Stimulated activated CD4-positive, alpha-beta T cell treated with anti-CD3 and anti-CD28 coated beads, Interleukin-15, amount 100 ng/mL, for 1 hour (primary cell): ENCODE results near the gene CDK5RAP2.
"Not testable (repeated sequence)": the region's sequence is repeated elsewhere in the genome, so short reads cannot be mapped to it uniquely, and the experiment has no call there.

Experiments
- DNase-seq, 2 donors: peaks; one replicate each; pipeline ENCODE4 v3.0.0-alpha.2; 2020; ENCODE audit warnings: low read depth in 1 of 2, low spot score in 1 of 2

The CDK5RAP2 gene

DNA sequence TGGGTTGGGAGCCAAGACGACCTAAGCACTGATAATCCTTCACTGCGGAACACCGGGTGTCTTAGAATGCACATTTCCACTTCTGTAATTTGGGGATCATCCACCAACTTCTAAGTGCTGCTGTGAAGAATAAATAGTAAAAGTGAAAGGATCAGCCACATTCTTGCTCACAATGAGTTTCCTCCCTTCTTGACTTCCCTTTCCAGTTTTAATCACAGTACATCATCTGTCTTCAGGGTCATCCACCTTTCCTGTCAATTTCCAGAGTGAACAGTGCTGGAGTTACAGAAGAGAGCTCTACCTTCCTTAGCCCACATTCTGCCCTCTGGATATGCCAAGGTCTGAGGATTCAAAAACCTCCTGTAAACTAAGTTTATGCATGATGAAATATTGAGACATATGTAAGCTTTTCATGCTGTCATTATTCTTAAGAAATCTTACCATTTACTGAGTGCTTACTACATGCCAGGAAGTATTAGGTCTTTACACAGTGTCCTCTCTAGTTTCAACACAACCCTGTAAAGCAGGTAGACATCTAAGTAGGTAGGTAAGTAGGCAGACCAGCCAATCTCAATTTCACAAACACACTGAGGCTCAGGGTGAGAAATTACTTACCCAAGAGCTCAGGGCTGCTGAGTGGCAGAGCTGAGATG is 105.2 kb downstream of the CDK5RAP2 start:
- DNase-seq, result no peak

DNA sequence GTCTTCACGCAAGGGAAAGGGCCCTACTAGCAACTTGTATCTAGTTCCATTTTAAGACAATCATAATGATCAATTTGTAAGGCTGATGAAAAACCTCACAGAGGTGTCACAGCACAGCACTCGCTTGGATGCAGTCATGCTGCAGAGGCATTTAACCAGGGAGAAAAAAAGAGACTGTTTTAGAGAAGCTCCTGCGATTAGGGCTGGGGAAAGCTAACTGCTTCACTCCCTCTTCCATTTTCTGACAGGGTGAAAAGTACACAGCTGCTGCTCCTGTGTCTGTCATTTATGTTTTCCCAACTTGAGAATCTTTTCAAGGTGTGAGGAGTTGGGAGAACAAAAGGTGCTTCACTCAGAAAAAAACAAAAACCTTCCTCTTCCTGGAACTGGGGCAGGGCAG is 106.4 kb downstream of the CDK5RAP2 start:
- DNase-seq, result no peak

DNA sequence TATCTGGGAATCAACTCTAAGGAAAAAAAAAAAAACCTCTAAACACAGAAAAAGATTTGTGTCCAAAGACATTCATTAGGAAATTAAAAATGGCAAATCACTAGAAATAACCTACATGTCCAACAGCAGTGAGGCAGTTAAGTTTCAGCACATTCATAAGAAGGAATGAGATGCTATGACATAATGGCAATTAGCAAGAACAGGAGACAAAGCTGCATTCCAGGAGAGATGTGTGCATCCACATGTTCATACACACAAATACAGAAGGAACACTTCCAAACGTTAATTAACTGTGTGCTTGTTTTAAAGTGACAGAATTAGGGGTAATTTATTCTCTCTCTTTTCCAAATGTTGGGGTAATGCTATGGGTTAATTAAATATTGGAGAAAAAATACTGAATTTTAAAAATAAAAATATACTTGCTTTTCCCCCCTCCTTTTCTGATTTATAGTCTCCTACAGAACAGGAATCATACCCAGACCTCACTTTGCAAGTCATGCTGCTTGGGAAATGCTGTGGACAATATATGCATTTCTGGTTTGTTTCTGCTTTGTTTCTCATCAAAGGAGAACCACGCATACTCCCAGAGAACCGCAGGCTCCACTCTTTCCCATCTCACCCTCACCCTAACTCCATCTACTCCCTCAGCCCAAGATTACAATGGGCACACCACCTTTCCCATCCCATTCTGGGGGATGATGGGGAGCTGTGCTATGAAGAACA is 114.1 kb downstream of the CDK5RAP2 start:
- no peak for DNase-seq

DNA sequence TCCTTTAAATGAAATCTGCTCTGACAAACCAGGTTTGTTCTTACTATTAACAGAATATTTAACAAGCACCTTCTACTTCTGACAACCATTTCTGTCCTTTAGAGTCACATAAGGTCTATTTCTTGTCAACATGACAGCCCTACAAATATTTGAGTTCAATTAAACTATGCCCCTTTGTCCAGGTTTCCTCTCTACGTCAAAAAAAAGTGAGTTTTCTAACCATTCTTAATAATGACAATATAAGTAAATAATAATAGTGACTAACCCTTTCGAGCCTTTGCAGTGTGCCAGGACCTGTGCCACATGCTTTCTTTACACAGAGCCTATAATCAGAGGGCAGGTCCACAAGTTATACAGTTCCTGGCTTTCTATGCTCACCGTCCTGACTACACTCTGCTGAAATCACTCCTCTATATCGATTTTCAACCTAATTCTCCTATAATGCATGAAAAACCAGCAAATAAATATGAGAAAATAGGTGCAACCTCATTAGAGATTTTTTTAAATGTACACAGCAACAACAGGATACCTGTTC is 115.0 kb downstream of the CDK5RAP2 start:
- DNase-seq, result no peak

DNA sequence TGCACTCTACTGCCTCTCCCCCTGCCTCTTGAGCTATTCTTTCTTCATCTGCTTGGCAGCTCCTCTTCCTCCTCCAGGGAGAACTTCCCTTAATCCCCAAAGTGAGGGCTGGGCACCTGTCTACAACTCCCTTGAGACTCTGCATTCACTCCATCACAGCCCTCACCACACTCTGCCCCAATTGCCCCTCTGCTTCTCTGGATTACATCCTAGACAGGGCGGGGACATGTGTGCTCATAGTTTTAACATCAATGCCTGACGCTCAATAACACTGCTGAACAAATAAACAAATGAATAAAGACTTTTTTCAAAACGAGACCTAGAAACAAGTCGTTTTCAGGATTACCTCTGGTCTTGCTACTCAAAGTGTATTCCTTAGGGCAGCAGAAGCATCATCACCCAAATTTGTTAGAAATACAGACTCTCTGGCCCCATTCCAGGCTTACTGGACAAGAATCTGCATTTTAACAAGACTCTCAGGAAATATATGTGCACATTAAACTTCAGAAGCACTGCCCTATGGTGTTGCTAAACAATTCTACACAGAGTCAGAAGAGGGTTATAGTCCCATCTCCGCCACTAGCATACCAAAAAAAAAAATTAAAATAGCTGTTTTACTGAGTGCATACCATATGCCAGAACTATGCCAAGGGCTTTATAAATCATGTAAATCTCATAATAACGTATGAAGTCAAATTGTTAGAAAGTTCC is 115.6 kb downstream of the CDK5RAP2 start:
- DNase-seq, result no peak

DNA sequence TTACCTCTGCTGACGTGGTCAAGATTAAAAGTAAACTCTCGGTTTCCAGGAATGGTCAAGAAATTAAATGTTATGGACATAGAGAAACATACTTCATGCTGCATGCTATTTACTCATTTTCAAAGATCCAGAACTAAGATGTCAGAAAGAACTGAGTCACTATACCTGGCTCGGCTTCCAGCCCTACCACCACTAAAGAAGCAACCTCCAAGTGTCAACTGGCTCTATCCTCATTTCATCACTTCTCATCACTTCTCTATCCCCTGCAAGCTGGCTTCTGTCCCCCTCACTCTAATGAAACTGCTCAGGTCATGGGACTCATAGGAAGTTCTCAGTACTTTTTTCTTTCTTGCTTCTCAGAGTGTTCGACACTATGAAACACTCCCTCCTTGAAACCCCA is 116.2 kb downstream of the CDK5RAP2 start:
- DNase-seq, result no peak

DNA sequence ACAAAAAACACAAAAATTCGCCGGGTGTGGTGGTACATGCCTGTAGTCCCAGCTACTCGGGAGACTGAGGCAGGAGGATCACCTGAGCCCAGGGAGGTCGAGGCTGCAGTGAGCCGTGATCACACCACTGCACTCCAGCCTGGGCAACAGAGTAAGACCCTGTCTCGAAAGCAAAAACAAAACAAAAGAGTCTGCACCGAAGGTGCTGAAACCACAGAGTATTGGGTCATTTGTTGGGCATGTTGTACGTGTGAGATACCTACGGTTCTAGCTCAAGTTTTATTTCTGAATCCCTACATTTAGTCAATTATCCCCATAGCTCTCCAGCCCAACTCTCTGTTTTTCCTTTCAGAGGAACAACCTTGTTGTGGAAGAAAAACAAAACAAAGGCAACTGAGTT is 118.3 kb downstream of the CDK5RAP2 start:
- DNase-seq, result not testable (repeated sequence)

DNA sequence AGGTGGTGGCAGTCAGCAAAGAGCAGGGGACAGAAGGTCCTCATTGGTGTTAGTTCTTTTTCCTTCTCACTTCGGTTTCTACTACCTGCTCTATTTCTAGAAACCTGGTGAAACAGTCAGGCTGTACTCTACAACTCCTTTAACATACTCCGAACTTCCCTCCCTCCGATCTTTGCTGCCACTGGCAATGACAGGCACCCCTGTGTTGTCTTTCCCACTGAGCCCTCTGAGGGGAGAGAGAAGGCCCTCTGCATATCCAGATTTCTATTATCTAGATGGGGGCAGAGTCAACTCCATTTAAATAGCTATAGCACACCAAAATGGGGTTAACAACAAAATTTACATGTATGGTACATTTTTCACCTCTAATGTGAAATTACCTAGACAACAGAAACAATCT is 123.7 kb downstream of the CDK5RAP2 start:
- no peak for DNase-seq

DNA sequence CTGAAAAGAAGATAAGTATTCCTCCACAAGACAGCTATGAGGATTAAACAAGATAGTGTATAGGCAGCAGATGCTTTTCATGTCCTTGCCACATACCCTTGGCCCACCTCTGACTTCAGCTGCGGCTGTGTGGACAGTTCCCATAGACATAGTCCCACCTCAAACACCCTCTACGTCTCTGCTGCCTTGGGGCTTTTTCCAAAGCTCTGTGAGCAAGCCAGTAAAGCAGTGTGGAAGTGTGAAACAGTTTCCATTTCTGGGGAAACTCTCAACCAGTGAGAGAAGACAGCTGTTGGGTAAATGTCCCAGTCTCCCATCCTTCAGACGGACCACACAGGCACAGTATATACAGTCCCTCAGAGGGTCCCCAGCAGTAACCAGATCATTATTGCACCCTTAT is 125.5 kb downstream of the CDK5RAP2 start:
- no peak for DNase-seq

DNA sequence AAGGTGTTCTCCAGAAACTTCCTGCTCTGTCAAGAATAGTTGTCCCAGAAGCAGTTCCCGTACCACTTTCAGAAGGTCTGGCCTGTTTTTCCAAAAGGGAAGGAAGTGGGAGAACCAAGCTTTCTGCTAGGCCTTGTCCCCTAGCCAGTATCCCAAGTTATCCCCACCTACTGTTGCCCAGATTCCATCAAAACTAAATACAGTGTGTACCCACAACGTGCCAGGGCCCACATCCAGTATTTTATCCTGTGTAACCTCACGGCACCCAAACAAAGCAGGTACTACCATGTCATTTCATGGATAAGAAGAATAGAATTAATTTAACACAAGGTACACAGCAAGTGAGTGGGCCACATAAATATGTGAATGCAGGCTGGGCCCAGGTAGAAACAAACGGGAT is 126.2 kb downstream of the CDK5RAP2 start:
- no peak for DNase-seq

DNA sequence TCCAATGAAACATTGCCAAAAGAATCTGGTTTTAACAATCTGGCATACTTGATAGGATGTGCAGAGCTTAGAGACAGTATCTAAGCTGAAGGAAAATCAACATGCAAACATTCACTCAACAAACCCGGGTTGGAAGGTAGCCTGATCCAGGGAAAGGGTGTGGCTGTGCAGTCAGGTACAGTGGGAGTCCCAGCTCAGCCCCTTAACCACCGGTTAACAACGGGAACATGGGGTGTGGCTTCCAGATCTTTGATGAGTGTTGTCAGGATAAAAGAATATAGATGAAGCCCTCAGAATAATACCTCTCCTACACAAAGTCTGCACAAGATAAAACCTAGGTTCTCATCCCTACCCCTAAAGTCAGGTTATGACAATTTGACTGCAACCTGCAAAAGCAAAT is 127.3 kb downstream of the CDK5RAP2 start:
- no peak for DNase-seq

DNA sequence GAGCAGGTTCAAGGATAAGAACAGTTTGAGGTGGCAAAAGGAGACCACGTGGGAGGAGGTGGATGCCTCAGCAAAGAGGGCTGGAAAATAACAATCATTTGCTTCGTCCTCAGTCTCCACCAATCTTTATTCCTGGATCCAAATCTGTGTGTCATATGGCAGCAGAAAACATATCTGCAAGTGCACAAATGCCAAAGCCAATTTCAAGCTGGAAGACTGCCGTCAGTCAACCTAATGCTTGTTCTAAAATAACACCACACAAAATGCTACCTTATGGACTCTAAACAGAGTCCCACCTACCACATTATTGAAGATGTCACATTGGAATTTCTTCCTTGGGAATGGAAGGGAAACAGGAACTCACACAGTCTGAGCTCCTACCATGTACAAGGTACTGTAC is 129.1 kb downstream of the CDK5RAP2 start:
- no peak for DNase-seq

DNA sequence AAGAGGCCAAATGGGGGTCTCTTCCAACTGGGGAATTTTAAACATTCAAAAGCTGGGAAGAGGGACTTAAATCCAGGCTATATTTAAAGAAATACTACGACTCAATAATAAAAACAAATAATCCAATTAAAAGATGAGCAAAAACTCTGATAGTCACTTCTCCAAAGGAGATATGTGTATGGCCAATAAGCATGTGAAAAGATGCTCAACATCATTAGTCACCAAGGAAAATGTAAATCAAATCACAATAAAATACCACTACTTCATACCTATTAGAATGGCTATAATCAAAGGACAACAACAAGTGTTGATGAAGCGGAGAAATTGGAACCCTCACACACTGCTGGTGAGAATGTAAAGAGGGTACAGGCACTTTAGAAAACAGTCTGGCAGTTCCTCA is 130.4 kb downstream of the CDK5RAP2 start:
- no peak for DNase-seq

DNA sequence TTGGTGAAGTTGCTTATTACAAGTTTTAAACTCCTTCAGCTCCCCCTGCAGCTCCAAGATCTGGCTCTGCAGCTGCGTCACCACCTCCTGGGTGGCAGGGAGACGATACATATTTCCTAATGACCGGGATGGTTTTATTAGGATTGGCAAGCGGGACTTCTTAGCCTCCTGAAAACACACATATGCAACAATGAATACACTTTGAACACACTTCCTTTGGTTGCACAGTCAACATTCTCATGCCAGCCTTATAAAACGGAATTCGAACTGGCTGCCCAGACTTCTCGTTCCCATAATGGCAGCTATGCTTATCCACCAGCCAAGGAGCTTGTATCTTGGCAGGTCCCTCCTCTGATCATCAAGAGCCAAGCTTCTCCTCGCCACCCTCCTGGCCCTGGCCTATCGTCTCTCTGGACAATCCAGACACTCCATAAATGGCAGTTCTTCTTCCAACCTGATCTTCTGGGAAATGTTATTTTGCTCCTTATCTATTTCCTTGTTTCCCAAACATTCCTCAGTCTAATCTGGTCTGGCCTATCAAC is 131.9 kb downstream of the CDK5RAP2 start:
- DNase-seq, result no peak

DNA sequence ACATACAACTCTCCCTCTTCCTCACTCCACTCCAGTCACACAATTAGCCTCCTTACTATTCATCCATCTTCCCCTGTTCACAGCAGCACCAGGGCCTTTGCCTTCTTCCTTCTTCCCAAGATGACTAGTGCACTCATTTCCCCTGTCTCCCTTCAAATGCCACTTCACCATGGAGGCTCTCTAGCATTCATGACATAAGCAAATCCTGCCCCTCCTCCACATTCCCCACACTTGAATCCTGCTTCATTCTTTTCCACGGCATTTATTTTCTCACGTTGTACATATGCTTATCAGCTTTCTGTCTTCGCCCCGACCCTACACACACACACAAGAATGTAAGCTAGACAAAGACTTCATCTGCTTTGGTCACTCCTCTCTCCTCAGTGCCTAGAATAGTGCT is 133.3 kb downstream of the CDK5RAP2 start:
- no peak for DNase-seq

DNA sequence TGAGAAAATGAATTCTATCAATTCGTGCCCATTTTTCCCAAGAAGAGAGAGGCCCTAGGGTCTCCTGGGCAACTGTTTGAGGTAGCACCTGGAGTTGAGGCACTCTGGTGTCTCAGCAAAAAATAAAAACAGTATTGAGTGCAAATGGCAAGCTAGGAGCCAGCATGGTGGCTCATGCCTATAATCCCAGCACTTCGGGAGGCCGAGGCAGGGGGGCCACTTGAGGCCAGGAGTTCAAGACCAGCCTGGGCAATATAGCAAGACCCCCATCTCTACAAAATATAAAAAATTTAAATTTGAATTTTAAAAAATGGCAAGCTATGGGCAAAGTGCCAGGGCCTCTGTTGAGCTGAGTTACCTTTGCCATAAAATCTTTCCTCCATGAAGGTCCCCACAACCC is 136.0 kb downstream of the CDK5RAP2 start:
- DNase-seq, result no peak

DNA sequence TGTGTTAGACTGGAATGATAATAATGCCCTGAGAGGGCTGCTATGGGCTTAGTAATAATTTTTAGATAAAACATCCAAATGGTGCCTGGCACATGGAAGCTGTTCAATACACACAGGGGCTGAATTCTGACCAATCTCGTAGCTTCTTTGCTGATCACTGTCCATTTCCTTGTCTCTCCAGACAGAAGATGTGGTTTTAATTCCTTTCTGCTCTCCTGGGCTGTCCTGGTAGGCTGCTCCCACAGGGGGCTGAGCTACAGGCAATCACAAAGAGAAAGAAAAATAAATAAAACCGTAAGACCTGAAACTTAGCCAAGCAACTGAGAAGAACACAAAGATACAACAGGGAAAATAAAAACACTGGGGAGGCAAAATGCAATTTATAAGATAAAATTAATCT is 136.5 kb downstream of the CDK5RAP2 start:
- no peak for DNase-seq

DNA sequence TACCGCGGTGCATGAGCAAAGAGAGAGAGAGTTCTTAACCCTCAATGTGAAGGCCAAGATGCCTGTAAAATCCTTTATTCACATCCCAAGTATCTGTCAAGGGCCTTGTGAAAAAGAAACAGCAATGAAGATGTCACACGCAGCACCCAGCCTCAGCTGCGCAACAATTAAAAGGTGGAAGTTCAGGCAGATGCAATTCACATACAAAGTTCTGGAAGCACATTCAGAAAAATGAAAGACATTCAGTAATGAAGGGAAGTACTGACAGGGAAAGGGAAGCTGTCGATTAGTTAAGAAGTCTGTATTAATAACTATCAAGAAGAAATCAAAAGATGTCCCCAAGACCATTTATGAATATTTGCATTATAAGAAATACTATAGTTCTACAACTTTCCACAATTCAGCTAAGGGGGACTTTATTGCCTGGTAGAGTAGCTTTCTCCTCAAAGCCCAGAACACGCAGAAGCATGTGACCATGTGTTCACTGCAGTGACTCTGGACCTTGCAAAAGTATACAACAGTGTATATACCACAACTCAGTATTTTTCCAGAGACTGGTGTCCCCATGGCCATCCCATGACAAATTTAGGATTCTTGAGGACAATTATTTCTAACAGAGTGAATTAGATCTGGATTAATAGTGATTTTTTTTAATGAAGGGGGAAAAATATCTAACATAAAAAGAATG is 137.5 kb downstream of the CDK5RAP2 start:
- no peak for DNase-seq

DNA sequence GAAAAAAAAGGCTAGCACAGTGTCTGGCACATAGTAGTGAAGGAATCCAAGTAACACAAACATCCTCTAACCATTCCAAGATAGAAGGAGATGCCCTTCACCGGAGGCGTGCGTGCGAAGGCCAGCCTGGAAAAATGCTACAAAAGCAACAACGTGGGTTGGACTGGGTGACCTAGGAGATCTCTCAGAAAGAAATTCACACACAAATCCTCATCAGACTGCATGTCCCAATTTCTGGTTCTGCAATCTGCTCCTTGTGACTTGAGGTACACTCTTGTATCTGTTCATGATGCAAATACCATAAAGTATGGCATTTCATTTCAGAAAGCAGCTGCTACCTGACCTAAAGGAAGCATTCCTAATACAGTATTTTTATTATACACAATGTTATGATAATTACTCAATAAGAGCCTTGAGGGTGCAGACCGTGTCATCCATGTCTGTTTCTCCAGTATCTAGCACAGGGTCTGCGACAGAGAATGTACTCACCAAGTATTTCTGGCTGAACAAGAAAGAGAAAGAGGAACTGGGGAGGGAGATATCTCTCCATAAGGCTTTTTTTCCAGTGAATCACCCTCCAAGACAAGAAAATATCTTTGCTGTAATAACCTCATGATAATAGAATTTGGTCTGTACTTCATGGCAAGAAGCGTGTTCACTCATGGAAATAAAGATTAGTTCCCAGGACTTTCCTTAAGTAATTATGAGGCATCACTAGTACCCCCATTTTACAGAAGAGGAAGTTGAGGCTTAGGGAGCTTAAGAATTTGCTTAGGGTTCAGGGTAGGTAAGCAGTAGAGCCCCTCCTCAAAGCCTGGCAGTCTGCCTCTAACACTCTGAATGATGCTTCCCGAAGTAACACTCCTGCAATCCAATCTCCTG is 138.3 kb downstream of the CDK5RAP2 start:
- DNase-seq, result no peak

DNA sequence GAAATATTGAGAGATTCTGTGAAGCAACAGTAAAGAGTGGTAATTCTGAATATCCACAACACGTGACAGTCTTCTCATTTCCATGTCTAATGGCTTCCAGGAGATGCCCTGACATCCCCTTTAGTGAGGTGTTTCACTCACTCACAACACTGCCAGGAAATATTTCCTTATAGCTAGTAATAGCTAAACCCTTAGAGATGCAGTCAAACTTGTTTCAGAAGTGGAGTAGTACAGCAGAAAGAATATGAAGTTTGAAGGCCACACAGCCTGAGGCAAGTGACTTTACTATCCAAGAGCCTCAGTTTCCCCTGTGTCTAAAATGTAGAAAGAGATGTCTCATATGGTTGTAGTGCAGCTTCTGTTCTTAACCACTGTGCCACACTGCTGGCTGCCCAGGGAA is 139.2 kb downstream of the CDK5RAP2 start:
- no peak for DNase-seq
